EH (cell line): ENCODE measurements around the gene TMPRSS11A.

ENCODE experiments used
- DNase-seq: peaks from one replicate; pipeline ENCODE4 v3.0.0-alpha.2; 2015; ENCODE audit warnings: low read depth

TMPRSS11A gene

DNA sequence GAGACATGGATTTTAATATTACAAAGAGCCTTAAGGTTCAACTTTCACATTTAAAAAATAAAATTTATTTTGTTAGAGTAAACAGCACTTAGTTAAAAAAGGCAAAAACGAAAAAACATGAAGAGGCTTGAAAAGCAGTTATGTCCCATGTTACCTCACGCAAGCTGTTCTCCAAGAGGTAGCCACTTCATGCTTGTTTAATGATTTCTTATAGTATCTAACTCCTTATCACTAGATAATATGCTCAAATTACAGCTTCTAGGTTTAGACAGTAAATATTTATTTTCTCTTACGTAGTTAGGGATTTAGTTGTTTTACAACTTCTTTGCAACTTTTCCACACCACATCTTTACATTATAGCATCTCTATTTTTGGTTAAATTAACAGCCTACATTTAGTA, 51.7 kb downstream of the TMPRSS11A start:
- no peak for DNase-seq

DNA sequence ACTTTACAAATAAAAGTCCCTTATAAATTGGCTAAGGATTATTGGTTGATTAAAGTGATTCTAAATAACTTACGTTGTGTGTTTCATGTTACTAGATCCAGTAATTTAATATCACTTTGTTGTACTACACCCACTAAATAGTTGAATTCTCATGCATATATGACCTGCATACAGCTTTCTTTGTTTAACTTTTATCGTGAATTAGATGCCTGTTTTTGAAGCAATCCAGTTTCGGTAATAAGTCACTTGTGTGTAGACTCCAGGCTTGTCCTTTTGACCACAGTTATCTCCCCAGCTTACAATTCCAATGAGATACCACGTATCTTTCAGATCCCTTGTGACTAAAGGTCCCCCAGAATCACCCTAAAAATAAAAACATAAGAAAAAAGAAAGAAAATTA, 52.2 kb downstream of the TMPRSS11A start:
- no peak for DNase-seq

- no peak for DNase-seq
Measured at GRCh38 chr4:67910585-67910905, 52.7 kb downstream of the TMPRSS11A start.

DNA sequence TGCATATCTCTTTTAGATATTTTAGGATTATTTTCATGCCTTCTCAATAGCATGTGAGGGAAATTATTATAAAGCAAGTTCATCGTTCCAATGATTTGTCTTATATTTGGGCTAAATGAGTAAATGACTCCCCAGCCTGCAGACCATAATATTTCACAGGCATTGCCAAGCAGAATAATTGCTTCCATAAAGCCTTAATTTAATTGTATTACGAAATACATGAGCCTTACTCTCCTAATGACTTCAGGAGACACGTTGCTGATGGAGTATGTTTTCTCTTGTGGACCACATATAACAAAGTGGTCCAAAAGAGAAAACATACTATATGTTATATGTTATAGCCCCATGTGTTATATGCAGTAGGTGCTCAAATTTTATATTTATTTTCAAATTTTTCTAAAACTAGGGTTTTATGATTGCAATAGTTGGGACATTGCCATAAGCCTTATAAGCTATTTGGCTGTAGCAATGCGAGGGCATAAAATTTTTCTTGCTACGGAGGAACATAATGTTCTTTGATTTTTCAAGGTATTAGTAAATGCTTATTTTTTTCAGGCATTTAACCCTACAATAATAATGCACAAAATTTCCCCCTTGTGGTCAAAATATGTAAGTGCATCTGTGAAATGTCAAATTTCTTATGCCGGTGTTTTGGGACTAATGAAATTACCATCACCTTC, 53.2 kb downstream of the TMPRSS11A start:
- DNase-seq, result peak; percentile 36

GRCh38 chr4:67907650-67908049, 55.6 kb downstream of the TMPRSS11A start:
- DNase-seq, result no peak

DNA sequence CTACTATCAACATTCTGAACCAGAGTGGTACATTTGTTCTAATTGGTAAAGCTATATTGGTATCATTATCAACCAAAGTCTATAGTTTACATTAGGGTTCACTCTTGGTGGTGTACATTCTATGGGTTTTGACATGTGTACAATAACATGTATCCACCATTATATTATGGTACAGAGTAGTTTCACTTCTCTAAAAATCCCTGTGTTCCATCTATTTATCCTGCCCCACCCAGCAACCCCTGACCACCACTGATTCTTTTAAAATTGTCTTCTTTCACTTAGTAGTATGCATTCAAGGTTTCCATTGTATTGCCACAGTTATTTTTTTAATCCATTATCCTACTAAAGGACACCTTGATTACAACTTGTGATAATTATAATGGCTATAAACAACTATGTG, 64.2 kb downstream of the TMPRSS11A start:
- no peak for DNase-seq

GRCh38 chr4:67897686-67898085, 65.6 kb downstream of the TMPRSS11A start:
- no peak for DNase-seq

- DNase-seq, result no peak
Measured at GRCh38 chr4:67896421-67897065, 66.8 kb downstream of the TMPRSS11A start.

DNA sequence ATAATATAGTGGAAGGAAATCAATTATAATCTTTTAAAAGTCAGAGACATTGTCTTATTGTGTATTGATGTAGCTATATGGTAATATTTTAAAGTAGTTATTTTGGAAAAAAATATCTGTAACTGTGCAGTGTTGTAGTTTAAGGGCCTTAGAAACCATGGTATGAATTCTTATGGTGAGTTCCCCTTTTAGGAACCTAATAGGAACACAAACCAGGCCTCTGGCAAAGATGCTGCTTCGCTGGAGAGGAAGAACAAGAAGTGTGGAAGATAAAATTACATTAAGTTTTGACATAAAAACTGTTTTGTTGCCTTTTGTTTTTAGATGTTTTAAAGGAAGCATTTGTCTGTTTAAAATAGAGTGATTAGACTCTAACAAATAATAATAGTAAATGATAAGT, 68.6 kb downstream of the TMPRSS11A start:
- DNase-seq, result no peak

DNA sequence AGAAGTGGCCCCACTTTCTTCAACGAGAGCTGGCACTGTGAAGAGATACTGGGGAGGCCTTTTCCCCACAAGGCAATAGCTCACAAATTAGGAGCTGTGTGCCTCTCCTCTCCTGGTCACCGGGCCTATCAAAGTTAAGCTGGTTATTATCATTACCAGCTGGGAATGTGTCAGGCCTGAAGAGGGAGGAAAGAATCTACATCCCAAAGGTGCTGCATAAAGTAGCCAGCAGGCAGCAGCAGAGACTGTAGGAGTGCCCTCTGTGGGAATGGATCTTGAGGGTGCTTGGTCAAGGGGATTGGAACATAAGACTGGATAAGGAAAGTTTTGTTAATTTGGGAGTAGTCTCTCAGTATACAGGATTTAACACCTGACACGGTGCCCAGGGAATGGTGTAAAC, 70.4 kb downstream of the TMPRSS11A start:
- peak; percentile 17 for DNase-seq

DNA sequence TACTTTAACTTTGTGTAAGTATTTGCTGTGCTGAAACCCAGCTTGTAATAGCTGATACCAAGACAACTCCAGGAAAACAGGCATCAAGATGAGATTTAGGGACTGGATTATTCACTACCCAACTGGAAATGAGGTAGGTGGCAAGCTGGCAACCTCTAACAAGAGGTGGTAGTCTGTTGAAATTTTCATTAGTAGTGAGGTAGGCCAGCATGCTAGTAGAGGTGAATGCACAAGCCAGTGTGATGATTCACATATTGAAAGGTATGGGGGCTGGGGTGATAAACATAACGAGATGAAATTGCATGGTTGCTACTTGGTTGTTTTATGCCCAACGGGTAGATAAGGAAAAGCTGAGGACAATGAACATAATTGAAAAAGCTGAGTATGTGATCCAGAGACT, 71.0 kb downstream of the TMPRSS11A start:
- DNase-seq, result no peak

DNA sequence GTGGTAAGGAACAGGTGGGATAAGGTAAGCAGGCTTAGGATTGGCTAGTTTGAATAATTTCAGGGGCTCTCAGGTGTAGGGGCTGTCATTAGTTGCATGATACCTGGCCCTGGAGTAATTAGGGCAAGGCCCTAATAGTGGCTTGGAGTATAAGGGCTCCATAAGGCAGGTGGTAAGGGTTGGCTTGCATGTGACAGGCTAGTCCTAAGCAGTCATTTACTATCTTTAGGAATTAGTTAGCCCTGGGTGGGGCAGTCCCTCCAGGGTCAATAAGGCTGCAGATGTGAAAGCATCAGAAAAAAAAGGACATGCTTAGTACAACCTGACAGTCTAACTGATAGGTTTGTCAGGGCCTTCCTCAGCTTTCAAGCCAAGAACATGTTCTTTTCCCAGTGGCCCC, 71.6 kb downstream of the TMPRSS11A start:
- no peak for DNase-seq

DNA sequence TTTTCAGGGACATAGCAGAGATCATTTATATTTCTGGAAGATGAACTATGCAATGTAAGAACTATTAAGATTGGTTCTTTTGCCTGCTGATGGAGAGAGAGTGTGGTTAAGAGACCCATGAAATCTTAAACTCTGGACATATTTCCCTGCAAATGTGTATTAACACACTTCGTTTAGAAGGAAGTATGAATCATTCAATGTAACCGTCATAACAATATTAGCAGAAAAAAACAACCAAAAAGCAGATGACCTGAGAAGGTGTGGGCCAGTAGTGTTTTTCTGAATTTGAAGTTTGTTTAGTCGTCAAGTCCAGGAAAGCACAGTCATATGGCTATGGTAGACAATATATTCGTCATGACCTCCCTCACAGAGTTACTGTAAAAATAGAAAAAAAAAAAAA, 77.0 kb downstream of the TMPRSS11A start:
- peak; percentile 42 for DNase-seq

GRCh38 chr4:67885762-67886161, 77.5 kb downstream of the TMPRSS11A start:
- peak; percentile 95 for DNase-seq

DNA sequence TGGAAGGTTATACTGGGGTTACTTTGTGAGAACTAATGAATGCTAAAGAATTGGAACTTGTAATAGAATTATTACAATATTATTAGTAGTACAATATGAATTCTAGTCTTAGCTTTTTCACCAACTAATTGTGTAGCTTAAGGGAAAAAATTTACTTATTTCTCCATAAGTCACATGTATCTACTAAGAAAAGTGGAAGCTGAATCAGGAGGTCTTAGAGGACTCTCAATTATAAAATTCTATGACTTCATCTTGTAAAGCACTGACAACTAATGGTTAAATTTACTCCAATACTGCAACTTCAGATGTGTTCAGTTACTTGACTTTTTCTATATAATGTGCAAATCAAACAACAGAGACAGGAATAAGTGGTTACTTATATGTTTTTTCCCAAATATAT, 78.6 kb downstream of the TMPRSS11A start:
- DNase-seq, result no peak

DNA sequence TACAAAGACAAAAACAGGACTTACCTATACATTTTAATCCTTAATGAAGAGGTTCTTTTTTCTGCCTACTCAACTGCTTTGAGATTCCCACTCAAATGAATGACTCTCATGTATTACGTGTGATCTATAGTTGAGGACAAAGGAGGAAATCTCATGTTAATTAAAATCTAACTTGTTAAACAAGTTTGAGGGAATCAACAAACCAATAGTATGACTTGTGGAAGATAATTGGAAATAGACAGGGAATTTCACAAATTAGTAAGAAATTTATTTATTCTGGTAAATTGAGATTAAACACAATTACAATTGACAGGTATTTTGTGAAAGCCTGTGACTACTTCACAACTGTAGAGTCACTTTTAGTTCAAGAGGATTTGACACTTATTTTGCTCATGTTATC, 79.4 kb downstream of the TMPRSS11A start, which contains the start of gene TMPRSS11D:
Gene TMPRSS11D (minus strand): TSS at position 101 of the 400 bp plus-strand sequence. CDS start 69 bp downstream, at position 32.
- no peak for DNase-seq

DNA sequence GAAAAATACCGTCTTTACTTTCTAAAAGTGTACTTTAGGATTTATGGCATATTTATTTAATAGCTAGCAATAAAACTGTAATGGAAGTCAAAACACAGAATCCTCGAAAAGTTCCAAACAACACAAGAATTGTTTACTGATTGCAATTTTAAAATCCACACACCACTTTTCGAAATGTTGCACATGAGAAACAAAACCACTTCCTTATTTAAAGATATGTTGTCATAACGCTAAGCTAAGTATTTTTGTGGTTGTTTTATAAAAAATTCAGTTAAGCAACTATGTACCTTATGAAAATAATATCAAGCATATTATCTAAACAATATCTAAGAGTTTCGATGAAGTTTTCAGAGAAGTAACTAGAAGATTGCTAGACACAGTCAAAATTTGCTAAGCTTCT, 79.8 kb downstream of the TMPRSS11A start:
- DNase-seq, result no peak

- no peak for DNase-seq
Measured at GRCh38 chr4:67880866-67881610, 82.3 kb downstream of the TMPRSS11A start.

GRCh38 chr4:67879486-67879885, 83.8 kb downstream of the TMPRSS11A start:
- DNase-seq, result peak; percentile 22

GRCh38 chr4:67877086-67877485, 86.2 kb downstream of the TMPRSS11A start:
- no peak for DNase-seq

DNA sequence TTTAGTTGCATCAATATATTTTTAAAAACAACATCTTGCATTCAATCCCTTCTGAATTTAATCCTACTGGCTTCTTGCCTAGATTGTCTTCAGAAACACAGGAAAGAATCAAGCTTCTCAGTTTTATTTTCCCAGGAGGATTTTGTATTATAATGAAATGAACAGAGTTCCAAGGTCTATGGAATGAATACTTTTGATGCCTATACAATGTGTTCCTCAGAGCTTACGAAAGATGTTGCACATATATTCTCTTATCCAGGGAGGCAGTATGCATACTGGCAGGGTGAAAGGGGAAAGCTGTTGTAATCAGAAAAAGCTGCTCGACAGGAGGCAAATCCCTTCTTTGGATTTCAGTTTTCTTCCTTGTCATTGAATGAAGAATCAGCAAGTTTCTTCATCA, 88.3 kb downstream of the TMPRSS11A start:
- no peak for DNase-seq

DNA sequence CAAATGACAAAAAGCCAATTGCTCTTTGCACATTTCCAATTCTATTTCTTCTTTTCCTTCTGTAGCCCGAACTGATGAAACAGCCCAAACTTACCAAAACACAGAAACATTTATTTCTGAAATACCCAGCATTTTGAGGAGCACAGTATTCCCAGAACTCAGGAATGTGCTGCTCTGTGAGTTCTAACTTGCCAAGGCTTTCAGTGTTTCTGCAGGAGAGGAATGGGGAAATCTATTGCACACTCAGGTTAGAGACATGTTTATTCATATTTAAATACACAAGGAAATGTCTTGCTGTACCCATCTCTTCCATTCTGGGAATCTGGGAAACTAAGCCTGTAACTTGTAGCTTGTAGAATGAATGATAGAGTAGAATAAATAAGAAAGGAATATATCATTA, 90.2 kb downstream of the TMPRSS11A start:
- DNase-seq, result no peak

GRCh38 chr4:67871867-67872266, 91.4 kb downstream of the TMPRSS11A start:
- DNase-seq, result peak; percentile 62
